ENCODE data around the gene TCP11L2.

The TCP11L2 gene

GRCh38 chr12:106302401-106303201 is at the start of gene TCP11L2:
TSS of gene TCP11L2 (plus strand) at chr12:106302733. CDS start at chr12:106311076, 8,343 bp downstream.
- peak; percentile 91 for DNase-seq

GRCh38 chr12:106254724-106255123 is 47.8 kb upstream of the TCP11L2 start:
- no peak for DNase-seq

DNA sequence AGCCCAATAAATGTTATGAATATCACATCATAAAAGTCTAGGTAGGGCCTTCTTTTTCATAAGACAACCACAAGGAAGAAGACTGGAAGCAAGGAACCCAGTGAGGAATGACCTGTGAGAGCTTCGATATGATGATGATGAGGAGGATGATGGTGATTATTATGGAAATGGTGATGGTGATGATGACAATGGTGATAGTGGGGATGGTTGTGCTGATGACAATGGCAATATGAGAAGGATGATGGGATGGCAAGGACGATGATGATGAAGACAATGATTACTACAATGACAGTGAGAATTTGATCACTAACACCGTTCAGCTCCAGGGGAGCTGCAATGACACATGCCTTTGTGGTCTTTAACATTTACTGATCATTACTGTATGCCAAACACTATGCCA is 47.0 kb upstream of the TCP11L2 start:
- no peak for DNase-seq

DNA sequence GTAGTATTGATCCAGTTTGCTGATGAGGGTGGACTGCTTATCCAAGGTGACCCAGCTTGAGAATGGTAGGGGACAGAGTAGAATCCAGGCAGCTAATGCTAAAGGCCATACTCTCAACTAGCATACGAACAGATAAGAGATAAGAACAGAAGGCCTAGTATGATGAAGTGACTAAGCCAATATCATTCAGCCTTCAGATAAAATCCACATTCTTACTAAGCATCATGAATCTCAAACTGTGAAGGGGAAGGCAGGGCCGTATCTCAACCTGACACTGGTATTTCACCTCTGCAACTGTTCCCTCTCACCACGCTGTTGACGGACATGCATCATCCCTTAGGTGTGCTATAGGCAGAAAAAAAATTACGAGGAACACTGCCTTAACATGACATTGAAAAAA is 46.6 kb upstream of the TCP11L2 start:
- no peak for DNase-seq

DNA sequence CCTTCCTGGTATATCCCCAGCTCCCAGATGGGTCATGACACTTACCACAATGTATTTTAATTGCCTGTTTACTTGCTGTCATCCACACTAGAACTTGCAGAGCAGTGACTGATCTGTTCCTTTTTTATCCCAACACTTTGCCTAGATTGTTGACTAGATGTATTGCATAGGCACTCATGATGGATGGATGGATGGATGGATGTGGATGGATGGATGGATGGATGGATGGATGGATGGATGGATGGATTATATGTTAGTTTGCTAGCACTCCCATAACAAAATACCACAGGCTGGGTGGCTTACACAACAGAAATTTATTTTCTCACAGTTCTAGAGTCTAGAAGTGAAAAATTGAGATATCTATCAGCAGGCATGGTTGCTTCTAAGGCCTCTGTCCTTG is 46.0 kb upstream of the TCP11L2 start:
- no peak for DNase-seq

GRCh38 chr12:106258226-106258625 is 44.3 kb upstream of the TCP11L2 start:
- no peak for DNase-seq

GRCh38 chr12:106258935-106259334 is 43.6 kb upstream of the TCP11L2 start:
- no peak for DNase-seq

DNA sequence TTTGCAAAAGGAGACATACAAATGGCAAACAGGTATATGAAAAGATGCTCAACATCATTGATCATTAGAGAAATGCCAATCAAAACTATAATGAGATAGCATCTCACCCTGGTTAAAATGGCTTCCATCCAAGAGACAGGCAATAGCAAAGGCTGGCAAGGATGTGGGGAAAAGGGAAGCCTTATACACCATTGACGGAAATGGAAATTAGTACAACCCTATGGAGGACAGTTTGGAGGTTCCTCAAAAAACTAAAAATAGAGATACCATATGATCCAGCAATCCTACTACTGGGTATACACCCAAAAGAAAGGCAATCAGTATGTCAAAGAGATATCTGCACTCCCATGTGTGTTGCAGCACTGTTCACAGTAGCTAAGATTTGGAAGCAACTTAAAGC is 37.4 kb upstream of the TCP11L2 start:
- DNase-seq: no peak

GRCh38 chr12:106267535-106267934 is 35.0 kb upstream of the TCP11L2 start:
- DNase-seq: no peak

DNA sequence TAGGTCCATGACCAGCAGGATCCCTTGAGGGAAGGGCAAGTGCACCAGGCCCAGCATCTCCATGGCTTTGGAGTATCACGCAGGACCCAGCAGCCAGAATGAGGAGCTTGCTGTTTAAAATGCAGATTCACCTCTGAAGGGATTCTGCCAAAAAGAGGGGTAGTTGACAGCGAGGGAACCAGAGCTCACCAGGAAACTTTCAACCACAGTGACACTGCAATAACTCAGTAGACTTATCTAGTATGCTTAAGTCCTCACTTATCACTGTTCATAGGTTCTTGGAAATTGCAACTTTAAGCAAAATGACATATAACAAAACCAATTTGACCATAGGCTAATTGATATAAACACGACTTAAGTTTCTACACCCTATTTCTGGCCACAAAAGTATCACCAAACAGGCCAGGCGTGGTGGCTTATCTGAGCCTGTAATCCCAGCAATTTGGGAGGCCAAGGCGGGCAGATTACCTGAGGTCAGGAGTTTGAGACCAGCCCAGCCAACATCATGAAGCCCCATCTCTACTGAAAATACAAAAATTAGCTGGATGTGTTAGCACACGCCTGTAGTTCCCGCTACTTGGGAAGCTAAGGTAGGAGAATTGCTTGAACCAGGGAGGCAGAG is 33.3 kb upstream of the TCP11L2 start:
- no peak for DNase-seq

DNA sequence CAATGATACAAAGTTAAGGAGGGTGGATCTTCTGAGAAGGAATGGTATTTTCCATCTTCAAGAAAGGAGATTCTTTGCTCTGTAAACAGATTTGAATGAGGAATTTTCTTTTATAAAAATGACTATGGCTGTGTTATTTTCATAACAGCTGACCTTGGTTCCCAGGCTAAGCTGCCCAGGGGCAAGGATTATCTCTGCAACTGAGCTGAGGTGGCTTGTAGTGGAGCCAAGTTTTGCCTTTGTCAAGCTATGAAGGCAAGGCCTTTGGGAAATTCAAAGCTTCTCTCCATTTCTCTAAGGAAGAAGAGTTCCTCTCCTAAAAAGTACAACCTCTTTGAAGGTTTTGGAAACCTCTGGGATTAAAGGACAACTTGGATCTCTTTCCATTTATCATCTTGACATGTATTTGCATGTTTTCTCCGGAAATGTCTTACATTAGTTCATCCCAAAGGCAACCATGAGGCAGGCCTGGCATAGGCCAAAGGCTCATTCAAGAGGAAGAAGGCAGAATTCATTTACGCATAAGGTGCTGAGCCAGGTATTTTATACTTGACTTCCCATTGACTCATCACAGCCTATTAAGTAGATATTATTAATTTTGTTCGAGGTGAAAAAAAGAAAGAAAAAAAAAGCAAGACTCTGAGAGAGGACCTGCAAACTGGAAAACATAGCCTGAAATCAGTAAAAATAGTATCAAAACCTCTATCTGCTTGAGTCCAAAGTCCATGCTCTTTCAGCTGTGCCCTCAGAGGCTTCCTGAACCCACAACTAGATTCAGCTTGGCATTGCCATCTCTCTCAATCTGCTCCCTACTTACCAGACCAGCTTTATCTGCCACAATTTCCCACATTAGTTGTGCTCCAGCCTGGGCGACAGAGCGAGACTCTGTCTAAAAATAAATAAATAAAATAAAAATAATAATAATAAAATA is 30.7 kb upstream of the TCP11L2 start:
- no peak for DNase-seq

- DNase-seq: no peak
Observed at GRCh38 chr12:106273491-106273890, 29.0 kb upstream of the TCP11L2 start.

- DNase-seq: no peak
Observed at GRCh38 chr12:106274012-106274411, 28.5 kb upstream of the TCP11L2 start.

- no peak for DNase-seq
Observed at GRCh38 chr12:106274575-106275121, 27.9 kb upstream of the TCP11L2 start.

DNA sequence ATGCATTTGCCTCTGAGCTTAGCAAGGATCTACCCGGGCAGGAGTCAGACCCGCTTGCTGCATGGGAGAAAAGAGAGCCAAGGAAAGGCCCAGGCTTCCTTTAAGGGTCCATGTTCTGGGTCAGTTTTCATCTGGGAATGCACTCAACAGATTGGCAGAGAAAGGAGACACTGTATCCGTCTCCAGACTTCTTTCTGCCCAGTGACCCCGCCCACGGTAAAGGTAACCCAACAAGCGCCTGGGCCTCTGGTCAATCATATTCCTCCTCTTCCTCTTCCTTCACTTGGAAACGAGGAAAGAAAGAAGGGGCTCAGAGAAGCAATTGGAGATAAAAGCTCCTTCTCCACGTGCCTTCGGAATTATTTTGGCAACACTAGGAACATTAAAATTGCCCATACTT is 27.1 kb upstream of the TCP11L2 start:
- no peak for DNase-seq

DNA sequence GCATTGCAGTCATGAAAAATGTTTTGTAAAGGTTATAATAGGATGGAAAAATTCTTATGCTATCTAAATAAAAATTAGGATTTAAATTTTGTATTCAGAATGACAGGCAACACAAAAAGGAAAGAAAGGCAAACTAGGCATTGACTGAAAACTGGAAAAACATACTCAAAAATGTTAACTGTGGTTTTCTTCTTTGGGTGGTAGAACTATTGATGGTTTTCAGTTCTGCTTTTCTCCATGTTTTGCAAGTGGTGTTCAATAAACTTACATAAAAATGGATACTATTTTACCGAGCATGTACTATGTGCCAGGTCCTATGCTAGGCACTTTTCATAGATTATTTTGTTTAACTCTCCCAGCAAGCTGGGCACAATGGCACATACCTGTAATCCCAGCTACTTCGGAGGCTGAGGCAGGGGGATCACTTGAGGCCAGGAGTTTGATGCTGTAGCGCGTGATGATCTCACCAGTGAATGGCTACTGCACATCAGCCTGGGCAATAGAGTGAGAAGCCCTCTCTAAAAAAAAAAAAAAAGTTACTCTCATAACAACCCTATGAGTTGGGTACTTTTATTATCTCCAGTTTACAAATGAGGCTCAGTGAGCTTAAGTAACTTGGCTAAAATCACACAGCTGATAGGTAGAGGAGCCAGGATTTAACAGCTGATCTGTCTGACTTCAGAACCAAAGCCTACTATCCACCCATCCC is 26.3 kb upstream of the TCP11L2 start:
- DNase-seq: no peak

DNA sequence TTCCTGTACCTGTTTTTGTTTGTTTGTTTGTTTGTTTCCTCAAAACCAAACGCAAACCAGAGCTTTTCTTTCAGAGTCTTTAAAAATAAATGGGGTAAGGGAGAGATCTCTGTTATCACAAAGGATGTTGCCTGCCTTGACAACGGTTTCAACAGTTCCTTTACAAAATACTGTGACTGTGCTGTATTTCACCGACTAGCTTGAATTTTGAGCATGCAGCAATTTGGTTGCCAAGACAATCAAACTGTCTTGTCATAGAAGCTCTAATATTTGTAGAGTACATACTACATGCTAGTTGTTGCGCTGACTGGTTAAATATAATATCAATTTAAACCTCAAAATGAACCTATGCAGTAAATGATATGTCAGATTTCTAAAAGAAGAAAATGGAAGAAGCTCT is 22.4 kb upstream of the TCP11L2 start:
- DNase-seq: no peak

DNA sequence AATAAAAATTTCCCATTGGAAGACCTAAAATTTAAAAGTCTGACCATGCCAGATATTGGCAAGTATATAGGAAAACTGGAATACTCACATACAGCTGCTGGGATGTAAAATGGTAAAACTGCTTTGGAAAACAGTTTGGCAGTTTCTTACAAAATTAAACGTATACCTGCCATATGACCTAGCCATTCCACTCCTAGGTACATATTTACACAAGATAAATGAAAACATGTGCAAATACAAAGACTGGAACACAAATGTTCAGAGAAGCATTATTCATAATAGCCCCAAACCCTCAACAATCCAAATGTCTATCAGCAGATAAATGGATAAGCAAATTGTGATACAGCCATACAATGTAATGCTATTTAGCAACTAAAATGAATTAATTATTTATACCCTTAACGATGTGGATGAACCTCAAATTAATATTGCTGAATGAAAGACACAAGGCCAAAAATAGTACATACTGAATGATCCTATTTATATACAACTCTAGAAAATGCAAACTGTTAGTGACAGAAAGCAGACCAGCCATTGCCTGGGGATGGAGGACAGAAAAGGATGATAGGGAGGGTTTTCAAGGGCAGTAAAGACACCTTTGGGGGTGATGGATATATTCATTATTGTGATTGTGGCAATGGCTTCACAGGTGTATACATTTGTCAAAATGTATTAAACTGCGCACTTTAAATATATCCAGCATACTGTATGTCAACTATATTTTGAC is 21.3 kb upstream of the TCP11L2 start:
- no peak for DNase-seq

DNA sequence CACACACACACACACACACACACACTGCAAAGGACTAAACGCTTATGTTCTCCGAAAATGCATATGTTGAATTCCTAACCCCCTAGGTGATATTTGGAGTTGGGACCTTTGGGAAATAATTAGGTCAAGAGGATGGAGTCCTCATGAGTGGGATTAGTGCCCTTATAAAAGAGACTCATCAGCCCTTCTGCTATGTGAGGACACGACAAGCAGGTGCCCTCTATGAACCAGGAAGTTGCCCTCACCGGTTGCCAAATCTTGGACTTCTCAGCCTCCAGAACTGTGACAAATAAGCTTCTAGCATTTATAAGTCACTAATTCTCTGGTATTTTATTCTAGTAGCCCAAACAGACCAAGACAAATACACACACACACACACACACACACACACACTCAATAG is 20.7 kb upstream of the TCP11L2 start:
- no peak for DNase-seq

- DNase-seq: peak; percentile 34
Observed at GRCh38 chr12:106282457-106283097, 20.0 kb upstream of the TCP11L2 start.

Data from activated gamma-delta T cell treated with Interleukin-2 at 50 U/mL for 16 hours (primary cell).